ENCODE data around the gene TSSK2.
A peak's percentile ranks its signal among the peaks of the same experiment; 100 is the strongest.

The TSSK2 gene

GRCh38 chr22:19169002-19169946 is 38.2 kb downstream of the TSSK2 start:
- DNase-seq (ENCODE audit: low spot score) = peak; percentile 88

- no peak for DNase-seq (ENCODE audit: low spot score)
These were observed 38.8 kb downstream of the TSSK2 start for GRCh38 chr22:19169947-19170318.

GRCh38 chr22:19172213-19173046 is 41.3 kb downstream of the TSSK2 start:
- no peak for DNase-seq (ENCODE audit: low spot score)

GRCh38 chr22:19173047-19174035 is 42.2 kb downstream of the TSSK2 start:
- DNase-seq (ENCODE audit: low spot score) = no peak

DNA sequence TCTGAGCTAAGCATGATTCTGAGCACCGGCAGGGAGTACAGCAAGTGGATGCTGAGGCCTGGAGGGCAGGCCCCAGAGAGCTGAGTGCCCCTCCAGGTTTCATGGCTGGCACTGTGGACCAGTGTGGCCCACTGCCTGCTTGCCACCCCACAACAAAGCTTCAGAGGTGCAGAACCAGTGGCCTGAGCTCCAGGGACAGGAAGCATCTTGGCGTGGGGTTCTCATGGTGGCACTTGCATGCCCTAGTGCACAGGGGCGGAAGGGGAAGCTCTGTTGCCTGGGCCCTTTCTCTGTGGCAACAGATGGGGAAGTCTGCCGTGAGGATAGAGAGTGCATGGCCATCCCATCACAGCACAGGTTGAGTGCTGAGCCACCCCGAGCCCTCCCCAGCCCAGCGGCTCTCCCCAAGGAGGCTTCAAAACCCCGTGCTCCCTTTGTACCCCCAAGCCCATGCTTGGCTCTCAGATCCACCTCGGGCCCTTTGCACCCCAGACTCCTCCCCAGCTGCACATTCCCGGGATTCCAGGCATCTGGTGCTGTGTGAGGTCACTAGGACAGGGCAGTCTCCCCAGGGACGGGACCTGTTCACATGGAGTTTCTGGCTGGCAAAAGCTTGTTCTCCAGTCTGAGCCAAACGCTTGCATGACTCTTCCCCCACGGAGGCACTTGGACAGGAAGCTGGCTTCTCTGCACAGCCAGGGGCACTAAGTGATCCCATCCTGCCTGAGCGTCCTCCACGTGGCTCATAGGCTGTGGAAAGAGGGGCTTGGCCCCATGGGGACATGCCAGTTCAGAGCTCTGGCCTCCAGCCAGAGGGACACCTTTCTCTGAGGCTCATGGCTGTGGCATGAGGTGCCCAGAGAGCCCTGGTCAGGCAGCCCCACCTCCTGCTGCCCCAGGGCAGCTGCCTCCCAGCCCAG is 43.3 kb downstream of the TSSK2 start:
- no peak for DNase-seq (ENCODE audit: low spot score)

DNA sequence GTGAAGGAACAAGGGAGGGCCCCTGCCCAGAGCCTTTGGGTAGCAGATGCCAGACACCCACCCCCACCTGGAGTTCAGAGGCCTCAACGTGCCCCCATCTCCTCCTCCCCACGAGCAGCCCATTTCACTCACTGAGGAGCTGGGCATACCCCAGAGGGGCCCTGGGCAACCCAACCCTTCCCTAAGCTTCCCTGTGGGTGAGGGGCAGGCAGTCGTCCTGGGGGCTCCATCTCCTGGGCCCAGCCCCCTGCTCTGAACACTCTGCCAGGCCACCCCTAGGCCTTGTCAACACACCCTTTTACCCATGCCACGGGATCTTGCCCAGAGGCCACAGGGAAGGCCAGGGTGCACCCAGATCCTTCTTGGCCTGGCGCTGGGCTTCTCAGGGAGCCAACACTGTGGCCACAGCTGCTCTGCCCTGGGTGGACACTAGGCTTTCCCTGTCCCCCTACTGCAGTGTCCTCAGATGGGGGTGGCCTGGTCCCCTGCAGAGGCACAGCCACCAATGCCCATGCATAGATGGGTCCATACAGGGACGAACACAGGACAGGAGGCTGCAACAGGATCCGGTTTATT is 44.0 kb downstream of the TSSK2 start:
- DNase-seq (ENCODE audit: low spot score) = no peak

DNA sequence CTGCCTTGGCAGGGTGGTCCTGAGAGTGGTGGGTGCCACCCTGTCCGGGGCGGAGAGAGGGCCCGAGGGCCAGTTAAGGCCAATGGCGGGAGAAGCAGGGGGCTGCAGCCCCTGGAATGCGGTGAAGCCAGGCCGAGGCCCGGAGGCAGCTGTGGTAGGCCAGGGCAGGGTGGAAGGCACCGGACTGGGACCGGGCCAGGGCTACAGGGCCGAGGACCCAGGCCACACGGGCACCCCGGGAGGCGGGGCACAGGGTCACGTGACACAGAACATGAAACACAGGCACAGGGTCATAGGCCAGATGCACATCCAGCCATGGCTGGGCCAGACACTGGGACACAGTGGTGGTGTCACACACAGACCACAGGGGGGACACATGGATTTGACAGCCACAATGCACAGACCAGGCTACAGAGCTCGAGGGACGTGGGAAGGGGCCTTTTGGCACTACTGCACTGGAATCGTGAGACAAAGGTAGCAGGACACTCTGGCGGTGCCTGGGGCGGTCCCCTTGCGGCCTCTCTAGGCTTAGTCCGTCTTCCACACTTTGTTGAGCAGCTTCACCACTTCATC is 44.6 kb downstream of the TSSK2 start:
- no peak for DNase-seq (ENCODE audit: low spot score)

GRCh38 chr22:19176175-19176643 is 45.1 kb downstream of the TSSK2 start:
- DNase-seq (ENCODE audit: low spot score) = no peak

DNA sequence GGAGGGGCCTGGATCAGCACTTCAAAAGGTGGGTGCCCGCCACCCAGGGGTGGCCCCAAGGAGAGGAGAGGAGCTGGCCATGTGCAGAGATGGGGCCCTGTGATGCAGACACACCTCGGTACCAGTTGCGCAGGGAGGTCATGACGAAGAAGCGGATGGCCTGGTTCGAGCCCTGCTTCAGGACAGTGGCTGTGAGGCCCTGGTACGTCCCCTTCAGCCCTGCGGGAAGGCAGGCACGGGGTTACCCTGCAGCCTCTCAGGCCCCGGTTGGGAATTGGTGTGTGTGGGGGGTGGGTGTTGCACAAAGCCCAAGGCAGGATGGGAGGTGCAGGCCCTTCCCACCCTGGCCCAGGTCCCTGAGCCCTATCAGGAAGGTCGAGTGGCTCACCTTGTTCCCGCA is 45.6 kb downstream of the TSSK2 start:
- DNase-seq (ENCODE audit: low spot score) = no peak

GRCh38 chr22:19177164-19178064 is 46.3 kb downstream of the TSSK2 start:
- DNase-seq (ENCODE audit: low spot score) = no peak

DNA sequence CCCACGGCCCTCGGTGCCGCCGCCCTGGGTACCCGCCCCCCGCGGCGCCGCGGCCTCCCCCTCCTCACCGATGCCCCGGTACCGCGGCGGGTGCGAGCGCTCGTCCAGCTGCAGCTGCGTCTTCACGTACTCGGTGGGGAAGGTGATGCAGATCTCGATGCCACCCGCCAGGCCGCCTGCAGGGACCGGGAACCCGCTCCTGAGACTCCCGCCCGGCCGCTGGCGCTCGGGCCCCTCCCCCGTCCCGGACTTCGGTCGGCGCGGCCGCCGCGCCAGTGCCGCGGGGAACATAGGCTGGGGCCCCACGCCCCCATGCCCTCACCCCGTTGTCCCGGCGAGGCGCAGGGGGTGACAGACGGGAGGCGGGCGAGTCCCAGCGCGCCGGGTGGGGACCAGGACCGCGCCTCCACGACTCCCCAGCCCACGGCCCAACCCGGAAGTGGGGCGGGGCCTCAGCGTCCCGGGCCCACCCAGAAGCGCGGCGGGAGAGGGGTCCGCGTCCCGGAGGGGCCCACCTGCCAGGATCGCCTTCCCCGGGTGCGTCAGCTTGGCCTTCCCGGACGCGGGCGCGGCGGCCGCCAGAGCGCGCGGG is 47.1 kb downstream of the TSSK2 start:
- peak; percentile 83 for DNase-seq (ENCODE audit: low spot score)

DNA sequence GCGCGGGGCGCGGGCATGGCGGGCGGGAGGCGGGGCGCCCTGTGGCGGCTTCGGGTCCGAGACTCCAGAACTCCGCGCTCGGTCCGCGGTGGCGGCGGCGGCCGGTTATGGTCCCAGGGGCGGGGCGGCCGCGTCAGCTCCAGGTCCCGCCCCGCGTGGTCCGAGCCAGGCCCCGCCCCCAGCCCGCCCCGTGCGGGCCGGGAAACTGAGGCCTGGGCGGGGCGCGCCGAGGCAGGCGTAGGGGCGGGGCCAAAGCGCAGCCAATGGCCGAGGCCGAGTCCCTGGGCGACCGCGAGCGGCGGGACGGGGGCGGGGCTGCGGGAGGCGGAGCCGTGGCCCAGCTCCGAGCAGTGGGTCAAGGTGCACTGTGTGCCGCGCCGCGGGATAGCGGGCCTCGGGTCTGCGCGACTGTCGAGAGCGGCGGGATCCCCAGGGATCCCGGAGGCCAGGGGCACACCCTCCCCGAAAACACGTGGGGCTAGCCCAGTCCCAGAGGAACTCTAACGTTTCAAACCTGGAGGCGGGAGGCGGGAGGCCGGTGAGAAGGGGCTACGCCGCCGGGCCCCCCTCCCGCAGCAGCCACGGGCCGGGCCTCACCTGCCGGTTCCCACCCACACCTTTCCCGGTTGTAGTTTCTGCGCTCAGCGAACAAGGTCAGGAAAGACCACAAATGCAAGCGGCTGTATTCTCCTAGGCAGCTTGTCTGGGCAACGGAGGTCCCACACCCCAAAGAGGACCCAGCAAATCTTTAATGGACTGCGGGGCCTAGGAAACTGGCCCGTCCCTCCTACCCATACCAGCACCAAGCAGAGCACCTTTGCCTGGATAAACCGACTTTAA is 47.8 kb downstream of the TSSK2 start, which contains the start of gene SLC25A1:
SLC25A1 (minus strand) TSS at position 80 of the 840 bp plus-strand sequence; CDS start at position 17, 63 bp downstream.
- DNase-seq (ENCODE audit: low spot score) = peak; percentile 97

- DNase-seq (ENCODE audit: low spot score) = peak; percentile 80
These were observed 48.5 kb downstream of the TSSK2 start for GRCh38 chr22:19179497-19180048.

- no peak for DNase-seq (ENCODE audit: low spot score)
These were observed 49.1 kb downstream of the TSSK2 start for GRCh38 chr22:19180234-19180633.

DNA sequence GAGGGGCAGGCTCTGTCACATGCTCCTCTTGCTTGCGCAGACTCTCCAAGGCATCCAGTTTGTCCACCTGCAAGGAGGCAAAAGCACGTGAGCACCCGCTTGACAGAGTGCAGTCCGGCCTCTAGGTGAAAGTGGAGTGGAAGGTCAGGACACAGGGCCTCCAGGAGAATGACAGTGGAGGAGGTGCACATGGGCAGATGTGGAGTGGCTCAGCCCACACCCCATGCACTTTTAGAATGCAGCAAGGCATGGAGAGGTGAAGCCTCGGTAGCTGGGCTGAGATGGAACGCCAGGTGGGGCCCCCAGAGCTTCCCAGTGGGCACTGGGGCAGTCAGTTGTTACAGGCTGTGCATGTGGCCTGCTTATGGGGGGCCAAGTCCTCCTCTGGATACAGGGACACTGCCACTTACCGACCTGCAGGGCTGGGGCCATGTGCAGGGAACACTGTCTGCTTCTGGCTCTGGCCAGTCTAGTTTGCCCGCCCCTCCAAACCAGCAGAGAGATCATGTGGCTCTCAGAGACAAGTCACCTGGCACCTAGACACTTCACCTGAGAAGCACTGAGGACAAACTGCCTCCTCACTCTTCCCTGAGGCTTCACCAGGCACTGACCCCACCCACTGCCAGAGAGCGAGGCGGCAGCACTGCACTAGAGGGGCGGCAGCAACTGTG is 49.8 kb downstream of the TSSK2 start:
- DNase-seq (ENCODE audit: low spot score) = no peak

GRCh38 chr22:19181786-19182471 is 50.8 kb downstream of the TSSK2 start:
- DNase-seq (ENCODE audit: low spot score) = no peak
